ENCODE data around the gene CCBE1. TPM values are rescaled to one million over a fixed set of nuclear protein-coding genes. Genes with fewer than 3 reads are reported as not detected.

The CCBE1 gene
- total RNA-seq, 2 experiments from 2014 or later, result not detected

- Mint-ChIP-seq H3K4me3 (no peak overlapping the region), H3K4me1 (ENCODE audit: low read depth) (no peaks in the 10 kb centered on the region), H3K27me3 (peaks cover 17% of the 10 kb centered on the region), H3K9me3 (no peaks in the 10 kb centered on the region), H3K27ac (no peak overlapping the region), H3K36me3 (ENCODE audit: low read depth) (no peaks in the 10 kb centered on the region)
- ATAC-seq (no peak), DNase-seq (no peak)
- intact Hi-C loops (cut with micrococcal nuclease), result no loop called here
- ChIA-PET POLR2A (no interaction called here), CTCF (no interaction called here)
- TF ChIP-seq CTCF (IDR thresholded peaks at IDR 0.05), result no peak
Observed at GRCh38 chr18:59479776-59480175, 217.4 kb downstream of the CCBE1 start.

GRCh38 chr18:59478591-59478990 is 218.6 kb downstream of the CCBE1 start:
- CTCF ChIA-PET, result no interaction called here
- Mint-ChIP-seq H3K9me3 (no peaks in the 10 kb centered on the region), H3K27me3 (peaks cover 24% of the 10 kb centered on the region), H3K36me3 (ENCODE audit: low read depth) (no peaks in the 10 kb centered on the region), H3K27ac (no peak overlapping the region), H3K4me3 (no peak overlapping the region), H3K4me1 (ENCODE audit: low read depth) (no peaks in the 10 kb centered on the region)
- DNase-seq (no peak), ATAC-seq (no peak)
- TF ChIP-seq CTCF (IDR thresholded peaks at IDR 0.05), result no peak
- POLR2A ChIA-PET, result no interaction called here
- intact Hi-C loops (cut with micrococcal nuclease), result no loop called here

GRCh38 chr18:59477849-59478248 is 219.4 kb downstream of the CCBE1 start:
- POLR2A ChIA-PET, result no interaction called here
- no peaks in the 10 kb centered on the region for H3K36me3 Mint-ChIP-seq (ENCODE audit: low read depth)
- no peaks in the 10 kb centered on the region for H3K9me3 Mint-ChIP-seq
- peaks cover 24% of the 10 kb centered on the region for H3K27me3 Mint-ChIP-seq
- no peak overlapping the region for H3K4me3 Mint-ChIP-seq
- intact Hi-C loops (cut with micrococcal nuclease), result no loop called here
- ATAC-seq (no peak), DNase-seq (no peak)
- no peak overlapping the region for H3K27ac Mint-ChIP-seq
- no peak for TF ChIP-seq CTCF (IDR thresholded peaks at IDR 0.05)
- CTCF ChIA-PET, result interaction anchor here (1.4 kb wide), 1 partner anchor 19 kb away, joined by 3 read pairs; no protein-coding TSS in a partner anchor
- no peaks in the 10 kb centered on the region for H3K4me1 Mint-ChIP-seq (ENCODE audit: low read depth)

- CTCF ChIA-PET, result interaction anchor here (2.9 kb wide), 1 partner anchor 11 kb away, joined by 11 read pairs; no protein-coding TSS in a partner anchor
- POLR2A ChIA-PET, result no interaction called here
- Mint-ChIP-seq H3K36me3 (ENCODE audit: low read depth) (no peaks in the 10 kb centered on the region), H3K4me3 (no peak overlapping the region), H3K4me1 (ENCODE audit: low read depth) (no peaks in the 10 kb centered on the region), H3K9me3 (no peaks in the 10 kb centered on the region), H3K27ac (no peak overlapping the region), H3K27me3 (peaks cover 14% of the 10 kb centered on the region)
- no peak for ATAC-seq
- intact Hi-C loops (cut with micrococcal nuclease), result no loop called here
- DNase-seq, result no peak
- TF ChIP-seq CTCF (IDR thresholded peaks at IDR 0.05), result no peak
Observed at GRCh38 chr18:59470561-59471121, 226.6 kb downstream of the CCBE1 start.

GRCh38 chr18:59469463-59470180 is 227.6 kb downstream of the CCBE1 start:
- no peak for TF ChIP-seq CTCF (IDR thresholded peaks at IDR 0.05)
- intact Hi-C loops (cut with micrococcal nuclease), result no loop called here
- CTCF ChIA-PET, result interaction anchor here (2.4 to 2.9 kb wide), 2 partner anchors 10 kb away, joined by 11 to 12 read pairs; no protein-coding TSS in a partner anchor
- H3K4me1 Mint-ChIP-seq (ENCODE audit: low read depth), result no peaks in the 10 kb centered on the region
- peaks cover 6% of the 10 kb centered on the region for H3K27me3 Mint-ChIP-seq
- H3K9me3 Mint-ChIP-seq, result no peaks in the 10 kb centered on the region
- no peaks in the 10 kb centered on the region for H3K36me3 Mint-ChIP-seq (ENCODE audit: low read depth)
- no peak overlapping the region for H3K4me3 Mint-ChIP-seq
- DNase-seq, result no peak
- ATAC-seq, result no peak
- POLR2A ChIA-PET, result no interaction called here
- H3K27ac Mint-ChIP-seq, result no peak overlapping the region

Data from activated CD8-positive, alpha-beta T cell treated with anti-CD3 and anti-CD28 coated beads for 36 hours (primary cell).